HG03565 (cell line): ENCODE data around the gene SERTAD3.
"Not testable (repeated sequence)": the region's sequence is repeated elsewhere in the genome, so short reads cannot be mapped to it uniquely, and the experiment has no call there.

Experiments used
- ATAC-seq: cut with Tn5 transposase; IDR thresholded peaks from one replicate; pipeline ENCODE4 v1.9.1; 2021; ENCODE audit warnings: mild to moderate bottlenecking, moderate library complexity; ENCODE audit not compliant: unreplicated experiment

SERTAD3 gene

DNA sequence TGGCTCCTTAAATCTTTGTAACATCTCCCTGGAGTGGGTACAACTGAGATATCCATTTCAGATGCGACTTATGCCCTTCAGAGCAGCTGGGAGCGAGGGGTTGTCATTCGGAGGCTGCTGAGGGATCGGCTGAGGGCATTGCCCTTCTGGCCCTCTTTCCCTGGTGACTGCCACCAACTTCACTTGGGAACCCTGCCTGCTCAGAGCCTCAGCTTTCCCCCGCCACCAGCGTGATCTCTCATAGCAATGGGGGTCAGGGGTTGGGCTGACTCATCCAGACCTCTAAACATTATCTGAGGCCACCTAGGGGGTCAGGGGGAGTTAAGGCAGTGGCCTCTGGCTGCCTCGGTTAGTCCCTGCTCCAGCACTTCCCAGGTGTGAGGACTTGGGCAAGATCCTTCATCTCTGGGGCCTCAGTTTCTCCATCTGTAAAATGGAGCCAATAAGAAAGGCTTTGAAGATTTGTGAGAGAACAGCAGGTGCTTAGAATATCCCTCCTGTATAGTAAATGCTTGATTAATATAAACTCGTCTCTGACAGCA is 32.1 kb downstream of the SERTAD3 start:
- ATAC-seq, result no peak

- no peak for ATAC-seq
These were observed 32.9 kb downstream of the SERTAD3 start for GRCh38 chr19:40411125-40411842.

- no peak for ATAC-seq
These were observed 34.1 kb downstream of the SERTAD3 start for GRCh38 chr19:40410030-40410389.

DNA sequence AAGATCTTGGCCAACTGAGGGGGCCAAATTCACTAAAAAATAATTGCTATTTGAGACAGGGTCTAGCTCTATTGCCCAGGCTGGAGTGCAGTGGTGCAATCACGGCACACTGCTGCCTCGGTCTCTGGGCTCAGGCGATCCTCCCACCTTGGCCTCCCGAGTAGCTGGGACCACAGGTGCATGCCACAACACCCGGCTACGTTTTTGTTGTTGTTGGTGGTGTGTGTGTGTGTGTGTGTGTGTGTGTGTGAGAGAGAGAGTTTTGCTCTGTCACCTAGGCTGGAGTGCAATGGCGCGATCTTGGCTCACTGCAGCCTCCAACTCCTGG is 35.6 kb downstream of the SERTAD3 start:
- ATAC-seq, result not testable (repeated sequence)

GRCh38 chr19:40407714-40408597 is 36.2 kb downstream of the SERTAD3 start:
- ATAC-seq, result no peak

DNA sequence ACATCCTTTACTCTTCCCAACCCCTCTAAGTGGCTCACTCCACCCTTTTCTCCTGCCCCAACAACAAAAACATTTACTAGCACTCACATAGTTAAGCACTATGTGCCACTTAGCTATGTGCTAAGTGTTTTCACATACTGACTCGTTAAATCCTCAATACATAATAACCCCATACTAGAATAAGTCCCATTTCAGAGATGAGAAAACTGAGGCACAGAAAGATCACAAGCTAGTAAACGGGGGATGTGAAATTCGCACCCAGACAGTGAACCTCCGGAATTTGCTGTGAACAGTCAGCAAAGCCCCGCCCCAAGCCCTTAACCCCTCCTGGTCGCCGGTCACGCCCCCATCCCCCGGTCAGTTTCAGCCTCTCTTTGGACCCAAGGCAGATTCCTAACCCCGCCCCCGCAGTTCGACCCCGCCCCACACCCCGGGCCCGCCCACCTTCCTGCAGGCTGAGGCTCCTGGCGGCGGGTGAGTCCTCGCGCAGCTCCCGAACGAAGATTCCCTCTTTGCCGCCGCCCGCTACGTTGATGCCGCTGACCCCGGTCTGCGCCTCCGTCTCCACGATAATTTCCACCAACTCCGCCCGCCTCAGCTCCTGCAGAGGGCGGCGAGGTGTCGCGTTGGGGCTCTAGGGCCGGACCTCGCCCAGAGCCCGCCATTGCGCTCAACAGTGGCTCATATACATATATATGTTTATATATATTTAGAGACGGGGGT is 40.7 kb downstream of the SERTAD3 start:
- ATAC-seq, result peak; percentile 36

DNA sequence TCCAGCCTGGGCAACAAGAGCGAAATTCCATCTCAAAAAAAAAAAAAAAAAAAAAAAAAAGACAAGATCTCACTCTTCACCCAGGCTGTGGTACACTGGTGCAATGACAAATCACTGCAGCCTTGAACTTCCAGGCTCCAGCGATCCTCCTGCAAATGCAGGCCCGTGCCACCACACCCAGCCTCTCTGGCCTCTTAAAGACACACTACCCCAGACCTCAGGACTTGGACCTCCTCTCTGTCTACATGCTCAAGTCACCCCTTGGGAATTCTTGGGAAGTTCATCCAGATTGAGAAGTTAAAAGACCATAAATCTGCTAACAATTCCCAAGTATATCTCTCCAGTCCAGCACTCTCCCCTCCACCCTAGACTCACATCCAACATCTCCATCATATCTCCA is 43.6 kb downstream of the SERTAD3 start:
- ATAC-seq, result no peak

DNA sequence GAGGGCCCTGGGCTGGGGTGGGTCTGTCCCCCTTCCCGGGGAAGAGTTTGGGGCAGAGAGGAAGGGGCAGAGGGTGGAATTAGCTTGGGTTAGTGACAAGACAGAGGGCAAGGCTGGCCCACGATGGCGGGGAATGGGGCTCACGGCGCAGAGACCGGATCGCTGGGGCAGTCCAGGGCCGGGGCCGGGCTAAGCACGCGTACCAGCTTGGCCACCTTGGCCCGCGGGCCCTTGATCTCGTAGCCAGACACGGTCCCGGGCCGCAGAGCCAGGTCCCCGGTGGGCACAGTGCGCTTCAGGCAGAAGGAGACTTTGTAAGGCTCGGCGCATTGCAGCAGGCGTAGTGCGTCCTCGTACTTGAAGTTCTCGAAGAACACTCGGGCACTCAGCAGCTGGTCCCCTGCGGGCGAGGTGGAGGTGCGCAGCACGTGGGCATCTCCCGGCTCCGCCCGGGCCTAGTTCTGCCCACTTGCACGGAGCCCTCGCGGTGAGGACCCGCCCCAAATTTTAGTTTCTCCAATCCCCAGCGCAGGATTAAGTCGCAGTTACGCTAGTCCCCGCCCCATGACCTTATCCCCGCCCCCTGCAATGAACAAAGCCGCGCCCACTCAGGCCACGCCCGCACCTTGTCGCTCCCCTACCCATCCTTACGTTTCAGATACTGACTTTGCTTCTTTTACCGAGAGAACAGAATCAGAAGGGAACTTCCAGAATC is 45.6 kb downstream of the SERTAD3 start:
- ATAC-seq, result no peak

- no peak for ATAC-seq
These were observed 46.6 kb downstream of the SERTAD3 start for GRCh38 chr19:40397568-40397906.

DNA sequence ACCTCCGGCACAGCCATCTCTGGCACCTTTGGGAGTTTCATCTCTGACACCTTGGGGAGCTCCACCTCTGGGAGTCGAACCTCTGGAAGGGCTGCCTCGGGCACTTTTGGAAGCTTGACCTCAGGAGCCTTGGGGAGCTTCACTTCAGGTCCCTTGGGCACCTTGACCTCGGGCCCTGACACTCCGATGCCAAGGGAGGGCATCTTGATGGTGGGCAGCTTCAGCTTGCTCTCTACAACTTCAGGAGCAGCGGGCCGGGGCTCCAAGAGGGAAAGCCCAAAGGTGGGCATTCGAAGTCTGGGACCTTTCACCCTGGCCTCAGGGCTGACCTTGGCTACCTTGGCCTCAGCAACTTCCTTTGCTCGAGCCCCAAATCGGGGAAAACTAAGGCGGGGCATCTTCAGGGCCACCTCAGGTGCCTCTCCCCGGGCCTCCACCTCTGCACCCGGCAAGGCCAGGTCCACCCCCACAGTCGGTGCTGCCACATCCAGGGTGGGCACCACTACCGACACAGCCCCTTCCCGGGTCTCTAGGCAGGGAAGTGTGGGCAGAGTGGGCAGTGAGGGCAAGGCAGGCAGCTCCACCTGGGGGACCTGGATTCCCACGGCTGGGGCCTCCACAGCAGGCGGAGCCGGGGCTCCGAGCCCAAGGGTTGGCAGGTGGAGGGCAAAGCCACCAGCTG is 47.1 kb downstream of the SERTAD3 start:
- ATAC-seq, result no peak

DNA sequence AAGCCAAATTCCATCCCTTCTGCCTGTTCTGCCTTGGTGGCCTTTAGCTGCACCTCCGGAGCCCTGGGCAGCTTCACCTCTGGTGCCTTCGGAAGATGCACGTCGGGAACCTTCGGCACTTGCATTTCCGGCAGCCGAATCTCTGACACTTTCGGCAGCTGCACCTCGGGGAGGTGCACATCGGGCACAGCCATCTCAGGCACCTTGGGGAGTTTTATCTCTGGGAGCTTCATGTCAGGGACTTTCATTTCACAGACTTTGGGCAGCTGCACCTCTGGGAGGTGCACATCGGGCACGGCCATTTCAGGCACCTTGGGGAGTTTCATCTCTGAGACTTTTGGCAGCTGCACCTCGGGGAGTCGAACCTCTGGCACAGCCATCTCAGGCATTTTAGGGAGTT is 48.2 kb downstream of the SERTAD3 start:
- ATAC-seq, result no peak

- no peak for ATAC-seq
These were observed 49.3 kb downstream of the SERTAD3 start for GRCh38 chr19:40394816-40395210.

DNA sequence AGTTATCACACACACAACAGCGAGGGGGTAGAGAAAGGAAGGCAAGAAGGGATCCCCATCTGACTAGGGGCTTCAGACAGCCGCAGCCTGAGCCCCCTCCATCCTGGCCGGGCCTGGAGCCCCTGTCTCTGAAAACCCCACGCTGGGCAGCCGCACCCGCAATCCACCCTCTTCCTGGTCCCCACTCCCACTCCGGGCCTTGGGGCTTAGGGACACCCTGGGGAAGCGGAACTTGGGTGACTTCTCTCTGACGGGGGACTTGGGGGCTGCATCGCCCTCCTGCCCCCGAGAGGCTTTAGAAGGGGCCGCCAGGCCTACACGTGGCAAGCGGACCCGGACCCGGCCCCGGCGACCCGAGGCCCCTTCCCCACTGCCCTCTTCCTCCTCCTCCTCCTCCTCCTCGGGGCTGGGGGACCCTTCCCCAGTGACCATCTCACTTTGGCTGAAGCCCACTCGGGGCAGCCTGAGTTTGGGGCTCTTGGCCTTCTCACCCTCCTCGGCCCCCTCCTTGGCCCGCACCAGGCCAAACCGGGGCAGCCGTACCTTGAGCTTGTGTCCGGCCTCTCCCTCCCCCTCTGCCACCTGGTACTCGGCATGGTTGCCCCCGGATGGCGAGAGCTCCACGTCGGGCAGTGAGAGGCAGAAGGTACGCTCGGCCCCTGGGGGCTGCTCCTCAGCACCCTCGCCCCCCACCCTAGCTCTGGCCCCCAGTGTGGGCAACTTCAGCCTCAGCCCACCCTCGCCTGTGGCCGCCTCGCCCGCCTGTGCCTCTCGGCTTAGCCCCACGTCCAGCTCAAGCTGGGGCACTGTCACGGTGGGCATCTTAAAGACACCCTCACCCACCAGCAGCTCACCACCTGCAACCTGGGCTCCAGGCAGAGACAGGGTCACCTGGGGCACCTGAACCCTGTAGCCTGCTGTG is 50.0 kb downstream of the SERTAD3 start:
- ATAC-seq, result no peak

DNA sequence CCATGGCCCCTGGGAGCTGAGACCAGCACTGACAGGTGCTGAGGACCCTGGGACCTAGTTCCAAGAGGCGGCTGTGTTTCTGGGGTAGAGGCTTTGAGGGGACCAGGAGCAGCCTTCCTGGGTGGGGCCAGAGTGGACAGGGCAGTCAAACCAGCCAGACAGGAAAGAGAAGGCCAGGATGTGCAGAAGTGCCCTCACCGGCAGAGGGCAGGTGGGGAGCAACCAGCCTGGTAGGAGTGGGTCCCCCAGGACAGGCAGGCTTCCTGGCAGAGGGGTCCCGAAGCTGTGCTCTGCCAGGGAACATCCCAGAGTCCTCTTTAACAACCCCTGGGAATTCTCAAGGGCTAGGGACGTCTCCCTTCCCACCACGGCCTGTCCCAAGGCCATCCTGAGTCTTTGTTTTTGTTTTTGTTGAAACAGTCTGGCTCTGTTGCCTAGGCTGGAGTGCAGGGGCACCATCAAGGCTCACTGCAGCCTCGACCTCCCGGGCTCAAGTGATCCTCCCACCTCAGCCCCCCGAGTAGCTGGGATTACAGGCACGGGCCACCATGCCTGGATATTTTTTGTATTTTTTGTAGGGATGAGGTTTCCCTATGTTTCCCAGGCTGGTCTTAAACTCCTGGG is 51.1 kb downstream of the SERTAD3 start:
- ATAC-seq, result no peak

DNA sequence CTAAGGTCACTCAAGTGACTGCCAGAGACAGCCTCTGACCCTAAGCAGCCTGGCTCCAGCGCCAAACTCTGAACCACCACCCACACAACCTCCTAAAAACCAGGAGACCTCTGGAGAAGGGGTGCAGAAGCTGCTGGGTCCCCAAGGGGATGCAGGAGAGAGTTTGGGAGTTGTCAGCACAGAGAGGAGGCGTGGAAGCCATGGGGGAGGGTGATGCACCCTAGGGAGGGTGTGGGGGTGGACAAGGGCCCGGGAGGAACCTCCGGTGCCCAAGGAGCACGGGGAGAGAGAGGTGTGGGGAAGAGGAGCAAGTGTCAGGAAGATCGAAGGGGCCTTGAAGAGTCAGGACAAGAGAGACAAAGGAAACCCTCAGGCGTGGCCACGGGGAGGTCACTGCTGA is 52.0 kb downstream of the SERTAD3 start:
- ATAC-seq, result no peak
